Activated CD4-positive, alpha-beta T cell treated with anti-CD3 and anti-CD28 coated beads, Interleukin-2, amount 50 U/mL, for 16 hours (primary cell): Measurements from ENCODE around the gene ITPRID1.
"Not testable (repeated sequence)": the region's sequence is repeated elsewhere in the genome, so short reads cannot be mapped to it uniquely, and the experiment has no call there.

Source experiments
- DNase-seq: peaks from one replicate; pipeline ENCODE4 v3.0.0-alpha.2; 2020

The ITPRID1 gene

DNA sequence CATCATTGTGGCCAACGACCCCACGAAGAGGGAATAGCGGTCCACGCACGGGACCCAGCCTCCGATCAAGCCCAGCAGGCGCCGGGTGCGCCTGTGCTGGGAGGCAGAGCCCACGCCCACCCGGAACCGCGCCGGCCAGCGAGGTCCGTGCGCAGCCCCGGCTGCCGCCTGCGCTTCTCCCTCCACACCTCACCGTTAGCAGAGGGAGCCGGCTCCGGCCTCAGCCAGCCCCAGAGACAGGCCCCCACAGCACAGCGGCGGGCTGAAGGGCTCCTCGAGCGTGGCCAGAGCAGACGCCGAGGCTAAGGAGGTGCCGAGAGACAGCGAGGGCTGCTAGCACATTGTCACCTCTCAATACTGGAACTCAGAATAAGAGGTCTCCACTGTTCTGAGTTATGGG, 3.6 kb downstream of the ITPRID1 start:
- DNase-seq: no peak

DNA sequence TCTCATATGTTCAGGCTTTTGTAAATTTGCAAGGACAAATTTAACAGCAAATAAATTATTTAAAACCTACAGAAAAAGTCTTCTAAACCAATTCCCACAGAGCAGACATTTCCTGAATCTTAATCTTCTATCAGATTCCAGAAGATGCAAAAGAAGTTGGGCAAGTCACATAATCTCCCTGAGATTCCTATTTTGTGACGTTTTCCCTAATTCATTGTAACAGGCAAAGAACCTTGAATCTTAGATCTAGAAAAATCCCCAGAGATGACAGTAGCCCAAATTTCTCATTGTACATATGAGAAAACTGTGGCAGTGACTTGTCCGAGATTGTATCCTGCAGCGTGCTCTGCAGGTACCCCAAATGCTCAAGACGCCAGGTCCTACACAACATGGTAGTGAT, 4.9 kb downstream of the ITPRID1 start:
- no peak for DNase-seq

DNA sequence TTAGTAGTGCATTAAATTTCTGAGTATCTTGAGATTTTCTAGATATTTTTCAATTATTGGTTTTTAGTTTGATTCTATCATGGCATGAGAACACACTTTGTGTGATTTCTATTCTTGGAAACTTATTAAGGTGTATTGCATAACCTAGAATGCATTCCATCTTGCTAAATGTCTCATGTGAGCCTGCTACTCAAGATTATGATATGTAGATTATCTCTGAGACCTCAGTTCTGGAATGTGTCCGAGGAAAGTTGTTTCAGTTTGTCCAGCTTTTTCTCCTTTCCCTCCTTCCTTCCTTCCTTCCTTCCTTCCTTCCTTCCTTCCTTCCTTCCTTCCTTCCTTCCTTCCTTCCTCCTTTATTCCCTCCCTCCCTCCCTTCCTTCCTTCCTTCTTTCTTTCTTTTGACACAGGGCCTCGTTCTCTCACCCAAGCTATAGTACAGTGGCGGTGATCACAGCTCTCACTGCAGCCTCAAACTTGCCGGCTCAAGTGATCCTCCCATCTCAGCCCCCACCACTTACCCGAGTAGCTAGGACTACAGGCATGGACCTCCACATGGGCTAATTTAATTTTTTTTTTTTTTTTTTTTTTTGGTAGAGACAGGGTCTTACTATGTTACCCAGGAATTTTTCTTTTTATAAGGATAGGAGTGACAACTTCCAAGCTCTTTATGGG, 7.6 kb downstream of the ITPRID1 start:
- no peak for DNase-seq

DNA sequence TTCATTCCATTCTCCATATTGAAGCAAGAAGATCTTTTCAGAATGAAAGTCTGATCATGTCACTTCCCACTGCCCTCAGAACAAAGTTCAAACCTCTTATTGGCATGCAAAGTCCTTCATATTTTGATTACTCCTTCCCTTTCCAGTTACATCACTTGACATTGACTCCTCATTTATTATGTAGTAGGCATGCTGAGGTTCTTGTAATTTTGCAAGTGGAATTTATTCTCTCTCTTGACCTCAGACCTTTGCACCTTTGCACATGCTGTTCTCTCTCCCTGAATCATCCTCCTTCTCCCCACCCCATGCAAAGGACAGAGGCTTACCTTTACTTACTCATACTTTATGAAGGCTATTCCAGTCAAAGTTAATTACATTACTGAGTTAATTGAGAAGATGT, 13.0 kb downstream of the ITPRID1 start:
- DNase-seq: no peak

DNA sequence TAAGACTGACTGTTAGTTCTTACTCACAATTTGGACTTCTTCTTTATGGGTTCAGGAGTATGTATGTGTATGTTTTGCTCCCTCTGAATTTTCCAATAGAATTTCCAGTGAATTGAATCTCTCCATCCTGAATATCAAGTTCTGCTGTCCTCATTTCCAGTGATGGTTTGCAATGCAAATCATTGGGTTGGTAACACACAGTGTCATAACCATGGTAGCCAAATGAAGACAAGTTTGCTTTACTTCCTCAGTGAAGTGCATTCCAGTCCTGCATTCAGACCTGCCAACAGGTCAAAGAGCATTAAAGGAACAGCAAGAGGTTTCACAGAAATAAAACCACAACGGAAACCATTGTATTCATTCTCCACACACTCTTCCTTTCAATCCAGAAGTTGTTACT, 15.2 kb downstream of the ITPRID1 start:
- DNase-seq: no peak

DNA sequence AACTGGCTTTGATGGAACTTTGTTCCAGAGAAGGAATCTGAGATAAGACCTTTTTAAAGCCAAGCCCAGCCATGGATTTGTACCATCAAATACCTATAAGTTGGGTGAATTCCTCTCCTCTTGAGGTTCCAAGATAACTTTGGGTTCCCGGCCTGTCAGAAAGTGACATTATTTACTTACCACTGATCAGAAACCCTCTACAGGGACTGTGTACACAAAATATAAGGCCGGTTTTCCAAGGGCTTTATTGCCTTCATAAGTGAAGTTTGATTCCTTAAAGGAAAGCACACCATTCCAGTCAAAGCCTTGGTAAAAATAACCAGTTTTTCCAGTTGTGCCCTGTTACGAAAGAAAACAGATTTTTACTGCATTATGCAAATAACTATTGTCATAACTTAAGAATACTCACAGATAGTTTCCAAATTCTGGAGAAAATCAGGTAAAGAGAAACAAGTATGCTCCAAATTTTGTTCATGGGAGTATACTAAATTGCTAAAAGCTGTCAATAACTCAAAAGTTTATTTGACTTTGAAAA, 26.8 kb downstream of the ITPRID1 start:
- DNase-seq: not testable (repeated sequence)

DNA sequence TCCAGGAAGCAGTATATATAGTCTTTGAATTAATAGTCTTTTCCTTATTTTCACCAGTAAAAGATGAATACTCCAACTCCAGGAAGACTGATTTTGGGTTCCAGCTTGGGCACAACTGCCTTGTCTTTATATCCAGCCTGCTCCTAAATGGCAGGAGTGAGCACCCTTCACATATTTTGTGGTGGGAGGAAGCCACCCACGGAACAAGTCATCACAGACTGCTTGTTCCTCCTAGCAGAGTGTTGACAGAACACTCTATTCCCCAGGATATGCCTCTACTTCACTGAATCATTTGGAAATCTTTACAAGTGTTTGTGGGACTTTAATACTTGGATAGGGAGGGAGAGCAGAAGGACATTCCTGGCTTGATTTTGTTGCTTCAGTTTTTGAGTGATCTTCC, 31.7 kb downstream of the ITPRID1 start:
- DNase-seq: no peak

DNA sequence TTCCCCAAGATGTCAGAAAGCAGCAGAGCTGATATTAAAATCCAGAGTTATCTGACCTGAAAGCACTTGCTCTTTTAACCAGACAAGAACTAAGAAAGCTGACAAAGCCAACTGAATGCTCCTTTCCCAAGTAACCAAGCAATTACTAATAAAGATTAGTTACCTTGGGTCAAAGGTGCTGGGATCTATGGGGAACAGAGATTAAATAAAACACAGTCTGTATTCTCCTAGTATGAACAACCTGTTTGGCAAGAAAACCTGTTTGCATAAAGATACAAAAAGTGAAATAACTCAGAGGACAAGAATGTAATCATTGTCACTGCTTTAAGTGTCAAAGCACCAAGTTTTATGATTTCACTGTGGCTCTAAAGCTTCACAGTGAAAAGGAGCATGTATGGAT, 35.7 kb downstream of the ITPRID1 start:
- DNase-seq: no peak

DNA sequence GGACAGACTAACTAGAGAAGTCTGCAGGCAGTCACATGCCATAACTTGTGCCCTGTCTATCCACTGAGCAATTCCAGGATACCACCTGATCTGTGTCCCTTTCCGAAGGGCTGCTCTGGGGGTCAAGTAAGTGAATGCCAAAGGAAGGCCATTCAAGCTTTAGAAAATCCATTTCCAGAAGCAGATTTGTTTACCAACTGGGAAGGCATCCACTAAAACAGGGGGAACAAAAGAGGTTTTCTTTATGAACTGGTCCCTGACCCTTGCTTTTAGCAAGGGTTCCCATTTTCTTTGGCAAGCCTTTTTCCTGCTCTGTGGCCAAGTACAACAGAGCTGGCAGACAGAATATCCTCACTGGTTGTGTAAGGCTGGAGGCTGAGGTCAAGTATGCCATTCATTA, 36.5 kb downstream of the ITPRID1 start:
- DNase-seq: no peak

DNA sequence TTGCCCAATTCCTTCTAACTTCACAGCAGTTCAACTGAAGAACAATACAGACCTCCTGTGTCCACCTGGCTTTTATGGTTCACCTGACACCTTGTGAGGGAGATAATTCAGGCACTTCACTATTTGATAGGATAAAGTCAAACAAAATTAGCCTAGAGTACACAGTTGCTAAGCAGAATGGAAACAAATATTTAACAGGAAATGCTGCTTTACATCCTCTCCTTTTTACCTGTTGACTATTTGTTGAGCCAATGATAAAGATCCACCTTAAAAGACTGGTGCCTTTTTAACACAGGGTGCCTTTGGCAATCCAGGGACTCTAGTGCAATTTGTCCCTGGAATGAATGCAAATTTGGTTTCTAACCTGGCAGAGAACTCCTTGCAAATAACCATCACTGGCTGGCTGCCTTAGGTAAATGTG, 39.8 kb downstream of the ITPRID1 start:
- DNase-seq: no peak

DNA sequence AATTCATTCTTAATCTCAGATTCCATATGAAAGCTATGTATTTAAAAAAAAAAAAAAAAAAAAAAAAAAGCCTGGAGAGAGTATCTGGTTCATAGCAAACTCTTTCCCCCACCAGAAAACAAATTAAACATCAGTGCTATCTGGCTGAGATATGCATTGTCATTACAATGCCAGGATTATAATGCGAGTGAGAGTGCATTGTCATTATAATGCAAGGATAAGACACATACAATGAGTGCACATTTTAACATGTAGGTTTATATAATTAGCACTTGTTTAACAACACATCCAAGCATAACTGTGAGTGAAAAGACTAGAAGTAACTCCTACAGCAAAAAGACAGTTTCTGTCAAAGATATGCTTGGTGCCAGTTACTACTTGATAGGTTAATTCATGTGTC, 48.1 kb downstream of the ITPRID1 start:
- no peak for DNase-seq

DNA sequence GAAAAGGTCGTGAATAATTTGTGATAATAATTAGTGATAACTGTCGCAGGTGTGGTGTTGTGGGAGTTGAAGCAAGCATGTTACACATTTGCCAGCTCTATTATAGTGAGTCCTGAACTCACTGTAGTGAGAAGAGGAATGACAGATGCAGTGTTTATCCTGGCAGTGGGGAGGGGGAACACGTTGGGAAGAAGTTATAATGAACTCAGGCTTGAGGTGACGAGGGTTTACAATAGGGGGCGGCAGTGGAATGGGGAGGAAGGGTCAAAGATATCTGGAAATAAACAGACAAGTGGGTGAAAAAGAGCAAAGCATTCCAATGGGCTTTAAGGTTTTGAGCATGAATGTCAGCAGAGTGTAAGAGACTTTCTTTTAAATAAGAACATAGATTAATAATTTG, 49.6 kb downstream of the ITPRID1 start:
- no peak for DNase-seq

DNA sequence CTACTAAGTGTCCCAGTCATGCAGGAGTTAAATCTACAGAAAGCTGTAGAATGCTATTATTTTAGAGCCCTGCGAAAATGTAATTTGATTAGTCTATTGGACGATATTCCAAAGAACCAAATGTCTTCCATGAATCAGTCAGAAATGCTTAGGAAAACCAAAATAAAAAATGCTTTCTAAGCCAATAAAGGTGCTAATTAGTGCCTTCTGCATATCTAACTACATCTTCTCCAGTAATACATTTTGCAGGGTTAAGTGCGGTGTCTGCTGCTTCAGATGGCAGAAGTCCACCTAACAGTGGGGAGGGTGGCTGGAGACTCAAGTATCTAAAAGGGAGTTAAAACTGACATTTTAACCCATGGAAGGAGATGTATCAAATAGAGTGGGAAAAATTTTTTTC, 50.1 kb downstream of the ITPRID1 start:
- DNase-seq: no peak

DNA sequence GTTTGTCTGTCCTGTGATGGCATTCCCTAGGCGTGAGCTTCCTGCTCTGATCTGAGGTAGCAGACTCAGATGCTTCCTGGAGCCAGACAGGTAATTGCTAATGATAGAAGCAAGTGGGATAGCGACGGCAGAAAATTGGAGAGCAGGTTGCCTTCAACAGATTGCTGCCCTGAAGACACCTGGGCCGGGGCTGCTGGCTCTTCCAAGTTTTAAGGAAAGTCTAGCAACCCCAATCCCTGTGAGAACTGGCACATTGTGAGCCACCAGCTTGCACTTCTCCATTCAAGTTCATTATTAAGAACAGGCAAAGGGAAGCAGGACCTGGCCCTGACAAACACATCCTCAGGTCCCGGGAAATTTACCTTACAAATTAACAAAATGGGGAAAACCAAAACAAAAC, 50.8 kb downstream of the ITPRID1 start:
- no peak for DNase-seq

DNA sequence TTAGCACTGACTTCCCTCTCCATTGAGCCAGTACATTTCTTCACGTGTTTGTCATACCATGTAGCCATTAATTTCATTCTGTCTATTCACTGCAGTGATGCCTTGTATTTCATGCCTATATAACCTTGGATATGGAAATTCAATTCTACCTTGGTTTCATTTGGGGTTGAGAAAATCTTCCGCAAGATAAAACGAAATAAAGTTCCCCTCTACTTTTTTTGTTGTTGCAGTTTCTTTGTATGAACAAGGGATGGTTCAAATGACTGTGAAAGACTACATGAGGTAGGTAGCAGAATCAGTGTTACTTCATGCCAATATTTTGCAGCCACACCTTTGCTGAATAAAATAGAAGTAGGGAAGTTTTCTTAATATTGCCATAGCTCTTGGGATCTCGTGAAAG, 55.6 kb downstream of the ITPRID1 start:
- DNase-seq: no peak

DNA sequence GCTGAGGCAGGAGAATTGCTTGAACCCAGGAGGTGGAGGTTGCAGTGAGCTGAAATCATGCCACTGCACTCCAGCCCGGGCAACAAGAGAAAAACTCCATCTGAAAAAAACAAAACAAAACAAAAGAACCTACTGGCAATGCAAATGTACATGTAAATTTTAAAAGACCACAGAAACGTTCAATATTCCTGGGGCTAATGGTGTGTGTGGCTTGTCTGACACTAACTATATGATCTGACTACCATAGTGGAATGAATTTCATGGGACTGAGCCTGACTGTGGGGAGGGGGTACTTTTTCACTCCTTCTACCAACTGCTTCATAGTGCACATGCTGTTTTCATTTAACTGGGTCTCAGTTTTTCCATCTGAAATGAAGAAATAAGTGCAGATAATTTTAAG, 69.6 kb downstream of the ITPRID1 start:
- no peak for DNase-seq

DNA sequence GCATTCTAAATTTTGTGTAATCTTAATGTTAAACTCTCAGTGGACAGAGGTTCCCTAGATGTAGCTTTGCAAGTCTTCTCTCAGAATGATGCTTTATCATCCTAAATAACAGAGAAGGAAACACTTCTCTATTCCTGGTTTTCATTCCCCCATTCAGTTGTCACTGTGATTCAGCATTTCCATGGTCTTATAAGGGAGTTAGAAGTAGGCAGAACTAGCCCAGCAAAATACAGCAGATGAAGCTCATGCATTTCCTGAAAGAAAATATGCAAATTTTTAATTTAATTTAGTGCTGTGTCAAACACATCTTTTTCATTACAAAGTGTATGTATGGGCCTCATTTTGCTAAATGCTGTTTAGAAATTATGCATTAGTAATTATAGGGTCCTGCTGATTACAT, 70.1 kb downstream of the ITPRID1 start:
- no peak for DNase-seq

DNA sequence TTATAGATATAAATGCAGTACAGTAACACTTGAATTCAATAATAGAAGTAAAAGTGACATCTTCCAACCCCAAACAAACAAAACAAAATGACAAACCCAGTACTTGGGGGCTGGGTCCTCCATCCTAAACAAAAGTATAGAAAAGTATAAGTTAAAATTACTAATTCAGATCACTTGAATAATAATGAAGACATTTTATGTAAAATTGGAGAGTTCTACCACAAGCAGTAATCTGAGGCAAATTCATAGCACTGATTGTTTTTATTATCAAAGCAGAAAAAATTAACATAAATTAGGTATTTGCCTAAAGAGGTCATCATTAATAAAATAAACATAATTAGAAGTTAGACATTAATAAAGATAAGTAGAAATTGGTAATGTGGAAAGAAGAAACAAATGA, 81.5 kb downstream of the ITPRID1 start:
- DNase-seq: no peak

DNA sequence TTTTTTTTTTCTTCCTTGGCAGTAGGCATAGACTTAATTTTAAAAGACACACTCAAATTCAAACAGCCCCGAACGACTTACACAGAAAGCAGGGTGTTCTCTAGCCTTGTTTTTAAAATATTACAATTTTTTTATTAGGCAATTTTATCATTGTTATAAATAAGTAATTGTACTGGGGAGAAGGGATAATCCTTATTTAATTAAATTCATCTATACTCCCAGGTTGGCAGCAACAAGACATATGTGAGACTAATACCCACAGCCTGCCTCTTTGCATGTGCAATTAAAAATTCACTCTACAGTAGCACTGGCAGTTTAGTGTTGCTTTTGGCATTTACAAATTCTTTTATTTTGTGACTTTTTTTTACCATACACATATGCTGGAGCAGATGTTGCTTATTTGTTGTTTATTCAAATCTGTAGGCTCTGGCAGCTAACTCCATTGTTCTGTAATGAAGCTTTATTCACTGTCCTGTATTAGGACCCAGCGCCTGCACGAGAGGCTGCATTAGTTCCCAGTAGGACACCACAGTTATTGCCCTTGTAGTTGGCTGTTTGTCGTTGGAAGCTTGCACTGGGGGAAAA, 88.2 kb downstream of the ITPRID1 start:
- no peak for DNase-seq

DNA sequence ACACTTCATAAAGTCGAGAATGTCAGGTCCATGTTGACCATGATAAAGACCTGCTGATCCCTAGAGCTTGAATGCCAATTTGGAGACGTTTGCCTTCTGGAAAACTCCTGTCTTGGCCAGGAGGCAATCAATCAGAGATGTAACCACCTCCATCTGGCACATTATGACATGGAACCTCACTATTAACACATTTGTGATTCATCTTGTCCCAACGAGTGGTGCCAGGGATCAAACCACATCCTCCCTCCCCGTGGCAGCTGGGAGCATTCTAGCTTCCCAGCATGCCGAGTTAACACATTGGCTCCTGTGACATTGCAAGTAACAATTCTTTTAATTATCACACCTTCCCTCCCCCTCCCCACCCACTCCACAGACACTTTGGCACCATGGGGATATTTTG, 89.2 kb downstream of the ITPRID1 start:
- DNase-seq: no peak

DNA sequence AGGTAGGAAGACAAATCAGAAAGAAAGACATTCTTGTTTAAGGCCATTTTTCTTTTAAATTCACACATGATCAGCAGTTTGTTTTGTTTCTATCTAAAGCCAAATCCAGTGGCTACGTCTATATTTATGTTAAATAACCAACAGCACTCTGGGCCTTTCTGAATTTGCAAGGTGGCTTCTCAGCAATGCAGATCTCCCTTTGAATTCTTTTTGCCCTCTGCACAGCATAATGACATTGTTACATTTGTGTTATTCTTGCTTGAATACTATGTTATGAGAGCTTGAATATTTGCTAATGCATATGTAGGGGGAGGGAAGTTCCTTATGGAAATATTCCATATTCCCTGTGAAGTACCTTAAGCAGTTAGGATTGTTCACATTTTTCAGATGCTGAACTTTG, 99.7 kb downstream of the ITPRID1 start:
- no peak for DNase-seq

DNA sequence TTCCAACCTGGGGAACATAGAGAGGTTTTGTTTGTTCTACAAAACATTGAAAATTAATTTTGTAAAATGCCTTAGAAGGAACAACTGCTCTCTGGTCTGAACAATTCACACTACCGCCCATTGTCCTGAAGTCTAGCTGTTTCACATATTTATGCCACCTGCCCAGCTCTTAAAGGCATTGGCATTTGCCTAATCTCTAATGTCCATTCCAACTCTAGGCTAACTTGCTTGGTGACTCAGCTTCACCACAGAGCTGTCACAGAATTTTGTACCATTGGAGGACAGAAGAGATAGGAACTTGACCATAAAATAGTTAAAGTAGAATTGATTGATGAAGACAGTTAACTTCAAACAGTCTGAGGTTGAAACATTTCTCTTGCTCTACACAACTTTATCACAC, 119.6 kb downstream of the ITPRID1 start:
- no peak for DNase-seq

DNA sequence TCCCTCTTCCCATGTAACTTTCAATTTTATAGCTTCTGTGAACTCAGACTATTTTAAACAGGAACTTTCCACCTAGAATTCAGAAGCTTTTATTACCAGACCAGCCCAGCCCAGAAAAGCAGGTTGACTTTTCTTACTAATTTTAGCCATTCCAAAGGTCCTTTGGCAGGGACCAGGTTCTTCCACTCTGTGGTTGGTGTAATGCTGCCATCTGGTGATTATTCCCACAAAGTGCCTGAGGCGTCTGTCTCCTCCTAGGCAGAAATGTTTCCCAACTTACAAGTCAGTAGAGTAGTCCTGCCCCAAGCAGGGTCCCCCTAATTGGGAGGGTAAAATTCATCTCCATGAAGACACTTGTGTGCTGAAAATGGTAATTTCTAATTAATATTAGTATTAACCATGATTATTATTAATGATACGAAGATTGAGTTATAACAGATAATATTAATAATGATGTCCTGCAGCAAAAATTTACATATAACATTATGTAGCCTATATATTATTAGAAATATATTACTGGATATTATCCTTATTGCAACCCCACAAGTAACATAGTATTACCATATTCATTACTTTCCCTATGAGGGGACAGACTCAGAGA, 120.1 kb downstream of the ITPRID1 start:
- DNase-seq: no peak

DNA sequence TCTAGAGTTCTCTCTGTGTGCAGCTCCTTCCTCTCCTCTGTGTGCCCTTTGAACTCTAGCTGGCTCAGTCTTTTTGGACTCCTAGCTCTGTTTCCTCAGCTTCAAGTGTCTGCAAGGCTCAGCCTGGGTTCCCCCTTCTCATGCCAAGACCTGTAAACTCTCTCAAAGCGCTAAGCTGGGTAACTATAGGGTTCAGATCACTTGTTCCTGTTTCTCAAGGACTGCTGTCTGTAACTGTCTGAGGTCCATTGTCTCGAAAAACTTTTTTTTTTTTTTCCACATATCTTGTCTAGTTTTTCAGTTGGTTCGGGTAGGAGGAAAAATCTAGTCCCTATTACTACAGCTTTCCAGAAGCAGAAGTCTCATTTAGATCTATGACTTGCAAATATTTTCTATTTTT, 126.5 kb downstream of the ITPRID1 start:
- no peak for DNase-seq

DNA sequence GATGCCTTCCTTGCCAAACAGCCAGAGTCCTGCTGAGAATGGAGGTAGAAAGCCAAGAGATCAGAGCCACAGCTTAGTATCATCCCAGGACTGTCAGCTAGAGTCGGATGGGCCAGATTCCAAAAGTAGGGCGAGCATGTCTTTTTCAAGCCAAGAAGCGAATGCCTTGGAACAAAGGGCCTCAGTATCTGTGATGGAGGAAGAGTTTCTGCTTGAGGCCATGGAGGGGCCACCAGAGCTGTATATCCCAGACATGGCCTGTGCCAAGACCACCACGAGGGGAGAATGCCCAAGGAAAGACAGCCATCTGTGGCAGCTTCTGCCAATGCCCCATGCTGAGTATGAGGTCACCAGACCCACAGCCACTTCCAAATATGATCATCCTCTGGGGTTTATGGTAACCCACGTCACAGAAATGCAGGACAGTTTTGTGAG, 128.8 kb downstream of the ITPRID1 start:
- no peak for DNase-seq
